Breast epithelium (tissue), 3 donors: ENCODE data around the gene BRINP2.

Source experiments
- POLR2AphosphoS5 ChIP-seq, 3 donors: sonication (generic); formaldehyde crosslinking; IDR thresholded peaks; one replicate each; pipeline ENCODE4 v1.6.1; 2017; ENCODE audit warnings: antibody characterized with exemption in 3 of 3
- TF ChIP-seq, protein P1 (sequence below), 3 donors: fragments of 450-650 bp; IDR thresholded peaks; one replicate each; pipeline ENCODE4 v1.5.1; 2016 to 2017; ENCODE audit warnings: antibody characterized with exemption in 3 of 3, mild to moderate bottlenecking in 3 of 3, moderate library complexity in 3 of 3

DNA sequence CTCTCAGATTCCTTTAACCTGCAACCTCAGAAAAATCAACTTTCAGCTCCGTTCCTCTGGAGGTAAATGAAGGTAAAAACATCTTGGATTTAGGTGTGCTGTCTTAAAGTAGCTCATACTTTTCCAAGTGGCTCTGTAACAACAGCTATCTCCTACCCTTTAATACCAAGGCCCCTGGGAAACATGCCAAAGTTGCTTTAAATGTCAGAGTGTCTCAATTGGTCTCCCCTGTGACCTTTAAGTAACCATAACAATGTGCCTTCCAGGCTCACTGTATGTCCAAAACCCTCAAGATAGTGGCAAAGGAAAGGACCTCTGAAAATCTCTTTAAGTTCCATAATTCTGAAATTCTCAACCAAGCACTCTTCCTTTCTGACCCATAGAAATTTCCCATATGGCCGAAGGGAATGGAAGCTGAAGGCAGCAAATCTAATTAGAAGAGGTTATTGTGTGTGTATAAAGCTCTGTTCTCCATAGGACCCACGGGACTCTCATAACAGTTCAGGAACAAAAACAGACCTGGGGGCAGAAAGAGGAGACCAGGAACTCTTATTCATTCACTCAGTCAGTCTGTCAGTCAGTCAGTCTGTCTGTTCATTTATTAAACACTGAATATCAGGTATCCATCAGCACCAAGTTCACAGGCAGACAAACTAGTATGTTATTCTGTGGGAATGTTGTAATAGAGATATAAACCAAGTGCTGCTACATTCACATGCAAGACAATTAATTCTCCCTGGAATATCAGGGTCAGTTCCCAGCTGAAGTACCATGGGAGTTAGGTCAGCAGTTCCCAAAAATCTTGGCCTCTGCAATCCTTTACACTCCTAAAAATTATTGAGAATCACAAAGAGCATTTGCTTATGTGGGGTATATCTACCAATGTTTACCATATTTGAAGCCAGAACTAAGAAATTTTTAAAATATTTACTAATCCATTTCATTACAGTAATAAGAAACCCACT, 25.4 kb upstream of the BRINP2 start:
- TF ChIP-seq, protein P1, sequence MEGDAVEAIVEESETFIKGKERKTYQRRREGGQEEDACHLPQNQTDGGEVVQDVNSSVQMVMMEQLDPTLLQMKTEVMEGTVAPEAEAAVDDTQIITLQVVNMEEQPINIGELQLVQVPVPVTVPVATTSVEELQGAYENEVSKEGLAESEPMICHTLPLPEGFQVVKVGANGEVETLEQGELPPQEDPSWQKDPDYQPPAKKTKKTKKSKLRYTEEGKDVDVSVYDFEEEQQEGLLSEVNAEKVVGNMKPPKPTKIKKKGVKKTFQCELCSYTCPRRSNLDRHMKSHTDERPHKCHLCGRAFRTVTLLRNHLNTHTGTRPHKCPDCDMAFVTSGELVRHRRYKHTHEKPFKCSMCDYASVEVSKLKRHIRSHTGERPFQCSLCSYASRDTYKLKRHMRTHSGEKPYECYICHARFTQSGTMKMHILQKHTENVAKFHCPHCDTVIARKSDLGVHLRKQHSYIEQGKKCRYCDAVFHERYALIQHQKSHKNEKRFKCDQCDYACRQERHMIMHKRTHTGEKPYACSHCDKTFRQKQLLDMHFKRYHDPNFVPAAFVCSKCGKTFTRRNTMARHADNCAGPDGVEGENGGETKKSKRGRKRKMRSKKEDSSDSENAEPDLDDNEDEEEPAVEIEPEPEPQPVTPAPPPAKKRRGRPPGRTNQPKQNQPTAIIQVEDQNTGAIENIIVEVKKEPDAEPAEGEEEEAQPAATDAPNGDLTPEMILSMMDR (IDR thresholded peaks at IDR 0.05): no peak
- TF ChIP-seq POLR2AphosphoS5 (IDR thresholded peaks at IDR 0.05): no peak
